Measurements from ENCODE around the gene EPB41L2. TPM values are rescaled to one million over a fixed set of nuclear protein-coding genes. Genes with fewer than 3 reads are reported as not detected.

Gene EPB41L2
- total RNA-seq, 1 donor from 2014 or later: 17.7 TPM

DNA sequence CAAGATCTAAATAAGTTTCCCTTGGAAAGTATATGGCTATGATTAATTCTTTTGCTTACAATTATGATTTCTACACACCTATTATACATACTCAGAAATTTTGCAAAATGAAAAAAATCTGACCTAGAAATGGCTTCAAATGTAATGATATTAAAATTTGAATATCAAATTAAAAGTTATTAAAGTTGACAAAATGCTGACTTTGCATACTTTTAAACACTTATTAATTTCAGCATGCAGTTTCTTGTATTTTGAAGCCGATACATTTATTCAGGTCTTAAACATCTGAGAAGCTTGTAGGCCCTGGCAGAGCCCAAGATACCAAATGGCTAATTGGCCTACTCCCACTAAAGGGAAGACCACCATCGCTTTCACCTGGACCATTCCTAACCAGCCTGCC, 176.1 kb downstream of the EPB41L2 start:
- no peak overlapping the region for H3K27ac Mint-ChIP-seq
- no peaks in the 10 kb centered on the region for H3K4me1 Mint-ChIP-seq (ENCODE audit: low read depth)
- no peaks in the 10 kb centered on the region for H3K36me3 Mint-ChIP-seq (ENCODE audit: low read depth)
- H3K9me3 Mint-ChIP-seq: no peaks in the 10 kb centered on the region
- no peak for DNase-seq (ENCODE audit: low spot score)
- no peaks in the 10 kb centered on the region for H3K27me3 Mint-ChIP-seq (ENCODE audit: insufficient read depth)
- intact Hi-C loops (cut with micrococcal nuclease): loop anchor here (5.0 kb wide), 1 partner anchor 1025 kb away; no protein-coding TSS in a partner anchor
- H3K4me3 Mint-ChIP-seq: no peak overlapping the region

DNA sequence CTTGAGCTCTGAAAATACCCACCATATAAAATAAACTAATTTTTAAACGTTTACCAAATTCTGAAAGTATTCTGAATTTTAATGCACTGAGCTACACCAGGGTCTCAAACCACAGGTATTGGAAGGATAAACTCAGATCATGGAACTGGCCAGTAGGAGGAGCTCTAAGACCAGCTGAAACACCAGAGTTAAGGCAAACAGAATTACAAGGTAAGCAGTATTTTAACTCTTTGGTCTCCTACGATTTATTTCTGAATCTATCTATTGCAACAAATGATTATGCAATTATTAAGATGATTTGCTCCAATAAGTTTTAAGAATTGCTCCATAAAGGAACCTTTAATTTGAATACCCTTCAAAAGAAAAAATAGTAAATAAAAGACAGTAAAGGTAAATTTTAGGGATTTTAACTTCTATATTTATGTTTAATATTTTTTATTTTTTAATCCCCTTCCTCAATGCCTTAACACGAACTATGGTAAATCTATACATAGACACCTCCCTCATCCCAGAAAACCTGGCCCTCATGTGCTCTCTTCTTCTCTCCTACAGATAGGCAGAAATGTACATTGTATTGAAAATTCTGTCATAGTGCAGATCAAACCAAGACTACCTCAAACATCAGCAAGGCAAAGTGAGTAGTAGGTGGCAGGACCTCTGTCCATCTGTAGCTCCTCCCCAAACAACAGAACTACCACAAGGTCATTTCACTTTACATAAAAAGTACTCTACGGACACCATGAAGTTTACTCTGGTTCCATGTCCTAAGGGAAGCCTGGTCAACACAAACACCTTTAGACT, 177.5 kb downstream of the EPB41L2 start:
- Mint-ChIP-seq H3K9me3 (no peaks in the 10 kb centered on the region), H3K4me3 (no peak overlapping the region), H3K27me3 (ENCODE audit: insufficient read depth) (no peaks in the 10 kb centered on the region), H3K27ac (no peak overlapping the region), H3K36me3 (ENCODE audit: low read depth) (no peaks in the 10 kb centered on the region), H3K4me1 (ENCODE audit: low read depth) (no peaks in the 10 kb centered on the region)
- intact Hi-C loops (cut with micrococcal nuclease): loop anchor here (1.0 to 5.0 kb wide), 8 partner anchors 177 to 1027 kb away; partner anchors contain the start of gene MED23
- DNase-seq (ENCODE audit: low spot score): peak; percentile 53

DNA sequence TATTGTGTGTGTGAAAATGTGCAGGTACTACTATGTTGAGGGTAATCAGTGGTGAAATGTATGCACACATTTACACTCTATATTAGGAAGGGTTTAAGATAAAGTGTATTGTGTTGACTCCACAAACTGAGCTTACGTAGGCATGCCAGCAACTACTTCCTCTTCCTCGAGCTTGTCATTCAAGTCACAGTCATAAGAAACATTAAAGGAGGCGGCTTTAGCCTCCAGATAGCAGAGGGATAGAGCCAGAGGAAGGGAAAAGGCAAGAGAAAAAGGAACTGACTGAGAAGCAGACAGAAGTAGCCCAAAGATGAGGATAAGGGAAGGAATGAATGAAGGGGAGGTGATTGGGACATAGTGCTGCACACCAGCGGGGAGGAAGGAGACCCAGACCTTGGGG, 180.7 kb downstream of the EPB41L2 start:
- Mint-ChIP-seq H3K36me3 (ENCODE audit: low read depth) (no peaks in the 10 kb centered on the region), H3K27me3 (ENCODE audit: insufficient read depth) (peaks cover 1% of the 10 kb centered on the region), H3K4me1 (ENCODE audit: low read depth) (no peaks in the 10 kb centered on the region), H3K9me3 (no peaks in the 10 kb centered on the region), H3K27ac (no peak overlapping the region), H3K4me3 (no peak overlapping the region)
- no peak for DNase-seq (ENCODE audit: low spot score)
- intact Hi-C loops (cut with micrococcal nuclease): no loop called here

DNA sequence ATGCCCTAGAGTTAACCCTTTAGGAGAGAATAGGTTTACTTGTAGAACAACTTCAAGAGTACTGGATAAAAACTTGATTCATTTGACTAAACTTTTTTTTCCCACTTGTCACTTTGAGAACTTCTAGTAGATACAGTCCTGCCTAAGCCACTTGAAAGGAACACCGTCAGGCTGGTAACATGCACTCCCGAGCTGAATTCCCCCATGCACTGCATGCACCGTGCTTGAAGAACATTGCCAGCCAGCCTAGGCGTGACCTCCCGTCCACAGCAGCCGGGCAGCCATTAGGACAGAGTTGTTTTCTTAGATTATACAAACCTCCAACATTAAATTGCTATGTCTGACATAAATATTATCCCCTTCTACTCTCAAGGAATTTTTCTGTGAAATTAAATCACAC, 183.2 kb downstream of the EPB41L2 start:
- intact Hi-C loops (cut with micrococcal nuclease): no loop called here
- Mint-ChIP-seq H3K27me3 (ENCODE audit: insufficient read depth) (peaks cover 1% of the 10 kb centered on the region), H3K36me3 (ENCODE audit: low read depth) (no peaks in the 10 kb centered on the region), H3K4me1 (ENCODE audit: low read depth) (no peaks in the 10 kb centered on the region), H3K9me3 (no peaks in the 10 kb centered on the region), H3K4me3 (no peak overlapping the region), H3K27ac (no peak overlapping the region)
- no peak for DNase-seq (ENCODE audit: low spot score)

DNA sequence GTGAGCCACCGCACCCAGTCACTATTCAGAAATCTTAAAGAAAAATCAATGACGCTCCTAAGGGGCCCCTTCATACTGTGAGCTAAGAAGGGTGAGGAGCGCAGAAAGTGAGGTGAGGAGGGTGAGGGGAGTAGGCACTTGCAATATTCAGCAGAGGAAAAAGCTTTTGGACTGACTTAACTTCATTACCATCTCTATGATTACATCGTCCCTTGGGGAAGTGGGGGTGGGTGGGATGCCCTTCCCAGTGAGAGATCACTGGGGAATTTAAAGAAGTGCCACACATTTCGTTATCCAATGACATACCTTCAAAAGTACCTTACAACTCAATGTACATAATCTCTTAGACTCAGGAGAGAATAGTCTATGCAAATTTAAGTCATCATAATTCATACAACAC, 189.3 kb downstream of the EPB41L2 start:
- intact Hi-C loops (cut with micrococcal nuclease): loop anchor here (2.0 kb wide), 1 partner anchor 175 kb away; no protein-coding TSS in a partner anchor
- peaks cover 1% of the 10 kb centered on the region for H3K27me3 Mint-ChIP-seq (ENCODE audit: insufficient read depth)

DNA sequence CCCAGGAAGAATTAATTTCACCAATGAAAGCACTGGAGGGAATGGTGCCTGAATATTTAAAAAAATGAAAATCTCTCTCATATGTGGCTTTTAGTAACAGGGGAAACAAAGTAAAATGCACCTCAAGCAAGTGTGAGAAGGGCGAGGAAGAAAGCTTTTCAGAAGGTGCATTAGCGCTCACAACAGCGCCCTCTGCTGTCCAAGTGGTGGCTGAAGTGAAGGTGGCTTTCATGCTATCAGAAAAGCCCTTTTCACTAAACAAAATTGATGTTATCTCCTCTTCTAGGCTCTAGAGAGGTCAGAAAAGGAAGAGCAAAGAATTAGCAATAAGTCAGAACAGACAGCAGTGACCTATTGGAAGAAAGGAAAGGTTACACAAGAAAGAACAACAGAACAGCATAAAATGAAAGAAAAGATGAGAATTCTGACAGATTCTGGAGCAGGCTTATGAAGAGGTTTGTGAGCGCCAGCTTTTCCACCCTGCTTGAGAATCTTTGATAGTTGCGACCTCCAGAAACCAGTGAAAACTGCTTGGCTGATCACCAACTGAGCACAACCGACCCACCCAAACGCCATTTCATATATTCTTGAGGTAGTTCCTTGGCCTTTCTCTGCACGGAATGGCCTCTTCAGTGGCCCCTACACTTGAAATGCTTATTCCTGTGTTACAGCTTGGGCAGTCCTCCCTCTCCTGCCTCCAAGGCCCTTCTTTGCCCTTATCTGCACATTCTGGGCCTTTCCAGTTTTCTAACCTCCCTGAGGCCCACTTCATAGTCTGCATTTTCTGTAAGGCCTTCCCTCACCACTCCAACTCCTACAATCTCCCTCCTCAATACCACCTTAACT, 190.6 kb downstream of the EPB41L2 start:
- peak; percentile 40 for DNase-seq (ENCODE audit: low spot score)
- Mint-ChIP-seq H3K4me3 (no peak overlapping the region), H3K4me1 (ENCODE audit: low read depth) (peaks cover 4% of the 10 kb centered on the region), H3K27ac (no peak overlapping the region), H3K36me3 (ENCODE audit: low read depth) (no peaks in the 10 kb centered on the region), H3K9me3 (no peaks in the 10 kb centered on the region), H3K27me3 (ENCODE audit: insufficient read depth) (no peaks in the 10 kb centered on the region)
- intact Hi-C loops (cut with micrococcal nuclease): loop anchor here (1.0 to 2.0 kb wide), 2 partner anchors 174 to 550 kb away; no protein-coding TSS in a partner anchor

More for the DNA sequence above, 189.3 kb downstream of the EPB41L2 start:
- Mint-ChIP-seq H3K4me1 (ENCODE audit: low read depth) (peaks cover 4% of the 10 kb centered on the region), H3K4me3 (no peak overlapping the region), H3K27ac (no peak overlapping the region), H3K9me3 (no peaks in the 10 kb centered on the region), H3K36me3 (ENCODE audit: low read depth) (no peaks in the 10 kb centered on the region)
- DNase-seq (ENCODE audit: low spot score): no peak

DNA sequence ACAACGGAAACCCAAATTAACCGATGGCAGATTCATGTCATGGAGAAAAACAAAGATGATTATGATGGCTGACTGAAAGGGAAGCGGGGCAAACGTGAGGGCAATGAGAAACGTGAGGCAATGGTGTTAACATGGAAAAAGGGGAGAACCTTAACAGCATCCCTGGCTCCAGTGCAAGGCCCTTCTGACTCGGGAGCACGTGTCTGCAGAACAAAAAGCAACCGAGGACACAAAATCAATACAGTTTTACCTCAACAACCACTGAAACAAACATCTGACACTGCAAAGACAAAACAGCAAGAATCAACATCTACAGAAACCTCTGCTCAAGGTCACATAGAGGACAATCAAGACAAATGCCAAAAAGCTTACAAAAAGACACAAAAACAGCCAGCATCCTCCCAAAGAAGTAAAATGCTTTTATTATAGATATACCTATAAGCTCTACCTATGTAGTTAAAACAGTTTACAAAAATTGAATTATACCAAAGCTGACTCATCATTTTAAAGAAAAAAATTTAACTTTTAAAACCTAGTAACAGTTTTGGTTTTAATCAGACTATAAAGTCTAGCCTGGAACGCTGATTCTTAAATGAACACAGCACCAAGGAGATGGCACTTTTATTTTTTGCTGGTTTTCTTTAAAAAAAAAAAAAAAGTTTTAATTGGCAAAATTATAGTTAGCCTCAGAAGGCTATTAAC, 192.7 kb downstream of the EPB41L2 start:
- peaks cover 4% of the 10 kb centered on the region for H3K4me1 Mint-ChIP-seq (ENCODE audit: low read depth)
- no peaks in the 10 kb centered on the region for H3K27me3 Mint-ChIP-seq (ENCODE audit: insufficient read depth)
- no peaks in the 10 kb centered on the region for H3K36me3 Mint-ChIP-seq (ENCODE audit: low read depth)
- intact Hi-C loops (cut with micrococcal nuclease): no loop called here
- no peak for DNase-seq (ENCODE audit: low spot score)
- no peak overlapping the region for H3K27ac Mint-ChIP-seq
- no peak overlapping the region for H3K4me3 Mint-ChIP-seq
- H3K9me3 Mint-ChIP-seq: no peaks in the 10 kb centered on the region

DNA sequence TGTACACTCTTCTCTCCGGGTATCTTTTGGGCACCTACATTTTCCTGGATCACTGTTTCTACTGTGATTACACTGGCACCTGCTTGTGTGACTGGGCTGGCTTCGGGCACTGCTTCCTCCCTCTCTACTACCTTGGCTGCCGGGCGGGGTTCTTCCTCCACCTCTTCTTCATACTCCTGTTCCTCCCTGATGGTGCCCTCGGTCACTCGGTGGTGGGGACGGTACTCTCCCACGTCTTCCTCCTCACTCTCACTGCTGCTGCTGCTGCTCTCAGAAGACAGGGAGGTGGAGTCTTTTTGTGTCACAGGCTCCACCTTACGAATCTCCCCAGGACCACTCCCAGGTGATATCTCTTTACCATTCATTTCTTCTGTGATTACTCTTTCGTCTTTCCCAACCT, 193.4 kb downstream of the EPB41L2 start:
- Mint-ChIP-seq H3K27ac (no peak overlapping the region), H3K4me3 (no peak overlapping the region), H3K4me1 (ENCODE audit: low read depth) (peaks cover 4% of the 10 kb centered on the region), H3K36me3 (ENCODE audit: low read depth) (no peaks in the 10 kb centered on the region), H3K27me3 (ENCODE audit: insufficient read depth) (no peaks in the 10 kb centered on the region), H3K9me3 (no peaks in the 10 kb centered on the region)
- no peak for DNase-seq (ENCODE audit: low spot score)
- intact Hi-C loops (cut with micrococcal nuclease): no loop called here

DNA sequence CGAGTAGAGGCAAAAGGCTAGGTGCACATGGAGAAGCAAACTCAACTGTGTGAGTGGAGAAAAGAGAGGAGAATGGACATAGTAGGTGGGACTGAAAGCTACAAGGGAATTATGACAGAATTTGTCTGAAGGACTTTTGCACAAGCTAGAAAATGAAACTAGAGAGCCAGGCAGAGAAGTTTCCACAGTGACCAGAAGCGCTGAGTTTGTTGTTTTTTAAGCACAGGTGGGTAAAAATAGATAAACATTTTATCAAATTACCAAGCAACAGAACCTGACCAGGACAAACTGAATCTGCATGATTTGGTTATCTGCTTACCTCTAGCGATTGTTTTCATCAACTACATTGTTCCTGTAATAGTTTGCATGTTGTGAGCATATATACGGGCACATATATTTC, 197.3 kb downstream of the EPB41L2 start:
- H3K27me3 Mint-ChIP-seq (ENCODE audit: insufficient read depth): no peaks in the 10 kb centered on the region
- no peaks in the 10 kb centered on the region for H3K4me1 Mint-ChIP-seq (ENCODE audit: low read depth)
- H3K9me3 Mint-ChIP-seq: no peaks in the 10 kb centered on the region
- H3K27ac Mint-ChIP-seq: no peak overlapping the region
- no peak overlapping the region for H3K4me3 Mint-ChIP-seq
- DNase-seq (ENCODE audit: low spot score): no peak
- intact Hi-C loops (cut with micrococcal nuclease): no loop called here
- H3K36me3 Mint-ChIP-seq (ENCODE audit: low read depth): no peaks in the 10 kb centered on the region

DNA sequence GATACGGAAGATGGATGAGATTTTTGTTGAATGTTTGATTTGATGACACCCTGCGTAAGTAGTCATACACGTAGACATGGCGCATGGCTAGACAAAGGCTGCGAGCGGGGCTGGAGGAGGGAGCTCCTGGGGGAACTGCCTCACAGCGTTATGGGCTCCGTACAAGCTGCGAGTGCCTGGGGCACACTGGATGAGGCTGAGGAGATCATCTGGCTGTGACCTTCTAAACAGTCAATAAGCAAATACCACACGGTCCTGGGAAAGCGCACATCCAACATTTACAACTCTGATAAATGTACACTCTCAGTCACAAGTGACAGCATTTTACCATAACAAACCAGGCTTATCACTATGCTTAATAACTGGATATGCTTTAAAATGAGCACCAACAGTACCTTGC, 198.7 kb downstream of the EPB41L2 start:
- no peak overlapping the region for H3K4me3 Mint-ChIP-seq
- no peak for DNase-seq (ENCODE audit: low spot score)
- H3K27me3 Mint-ChIP-seq (ENCODE audit: insufficient read depth): no peaks in the 10 kb centered on the region
- no peaks in the 10 kb centered on the region for H3K9me3 Mint-ChIP-seq
- H3K36me3 Mint-ChIP-seq (ENCODE audit: low read depth): no peaks in the 10 kb centered on the region
- H3K27ac Mint-ChIP-seq: no peak overlapping the region
- H3K4me1 Mint-ChIP-seq (ENCODE audit: low read depth): no peaks in the 10 kb centered on the region
- intact Hi-C loops (cut with micrococcal nuclease): no loop called here

DNA sequence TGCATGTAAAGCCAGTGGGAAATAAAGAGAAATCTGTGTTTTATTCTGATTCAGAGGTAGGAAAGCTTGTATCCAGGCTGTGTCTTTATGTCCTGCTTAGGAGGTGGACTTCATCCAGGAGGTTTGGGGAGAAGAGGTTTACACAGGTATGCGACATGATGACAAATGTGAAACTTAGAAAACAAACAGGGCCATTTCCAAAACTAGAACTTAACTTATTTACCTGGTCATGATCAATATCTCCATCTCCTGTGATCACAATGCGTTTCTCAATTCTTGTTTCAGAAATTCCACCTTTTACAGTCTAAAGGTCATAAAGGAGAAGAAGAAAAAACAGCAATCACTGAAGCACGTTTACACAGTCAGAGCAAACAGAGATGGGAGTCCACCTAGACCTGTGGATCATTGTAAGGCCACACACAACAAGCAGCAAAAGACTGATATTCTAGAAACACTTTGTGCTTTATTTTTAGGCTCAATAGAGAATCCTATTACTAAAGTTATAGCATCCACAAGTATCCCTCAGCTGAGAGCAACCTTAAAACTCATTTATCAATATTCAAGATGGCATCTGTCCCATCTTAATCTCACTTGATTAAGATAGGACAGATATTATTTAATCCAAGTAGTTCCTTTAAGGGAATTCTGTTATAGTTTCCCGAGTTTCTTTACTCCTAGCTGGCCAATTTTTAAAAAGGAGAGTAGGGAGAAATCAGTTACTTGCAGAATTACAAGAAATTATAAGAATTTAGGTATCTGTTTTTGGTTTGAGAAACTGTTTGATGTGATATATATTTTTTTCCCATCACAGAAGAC, 199.4 kb downstream of the EPB41L2 start:
- Mint-ChIP-seq H3K4me1 (ENCODE audit: low read depth) (no peaks in the 10 kb centered on the region), H3K27ac (no peak overlapping the region), H3K36me3 (ENCODE audit: low read depth) (no peaks in the 10 kb centered on the region), H3K9me3 (no peaks in the 10 kb centered on the region), H3K27me3 (ENCODE audit: insufficient read depth) (no peaks in the 10 kb centered on the region), H3K4me3 (no peak overlapping the region)
- intact Hi-C loops (cut with micrococcal nuclease): no loop called here
- no peak for DNase-seq (ENCODE audit: low spot score)

DNA sequence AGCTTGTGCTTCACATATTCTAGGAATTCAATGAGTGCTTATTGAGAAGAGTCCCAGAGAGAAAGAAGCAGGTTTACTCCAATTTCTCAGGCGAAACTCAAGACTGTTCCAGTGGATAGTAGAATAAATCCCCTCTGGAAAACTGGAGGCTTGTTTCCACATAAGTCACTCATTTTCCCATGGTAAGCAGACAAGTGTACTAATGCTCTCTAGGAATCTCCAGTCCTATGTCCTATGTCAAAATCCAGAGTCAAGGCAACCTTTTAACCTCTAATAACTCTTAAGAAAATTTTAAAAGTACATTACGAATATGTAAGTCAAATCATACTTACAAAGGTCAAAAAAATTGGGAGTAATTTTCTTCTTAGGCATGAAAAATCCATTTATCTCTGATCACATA, 200.7 kb downstream of the EPB41L2 start:
- intact Hi-C loops (cut with micrococcal nuclease): no loop called here
- H3K36me3 Mint-ChIP-seq (ENCODE audit: low read depth): no peaks in the 10 kb centered on the region
- no peaks in the 10 kb centered on the region for H3K27me3 Mint-ChIP-seq (ENCODE audit: insufficient read depth)
- H3K9me3 Mint-ChIP-seq: no peaks in the 10 kb centered on the region
- DNase-seq (ENCODE audit: low spot score): no peak
- no peaks in the 10 kb centered on the region for H3K4me1 Mint-ChIP-seq (ENCODE audit: low read depth)
- H3K27ac Mint-ChIP-seq: no peak overlapping the region
- no peak overlapping the region for H3K4me3 Mint-ChIP-seq
